BE2C (cell line): ENCODE data around the gene OS9.

Source experiments
- DNase-seq: peaks from one replicate; pipeline ENCODE4 v3.0.0-alpha.2; 2020
- H3K27me3 ChIP-seq: fragments of 250-450 bp; sonication (Bioruptor Pico); 2 replicates; pipeline ENCODE4 v1.5.1; 2020; ENCODE audit warnings: mild to moderate bottlenecking
- H3K36me3 ChIP-seq: fragments of 250-450 bp; sonication (Bioruptor Pico); 2 replicates; pipeline ENCODE4 v1.5.1; 2020; ENCODE audit warnings: mild to moderate bottlenecking
- H3K4me1 ChIP-seq: fragments of 250-450 bp; sonication (Bioruptor Pico); 2 replicates; pipeline ENCODE4 v1.5.1; 2020
- H3K4me3 ChIP-seq: 2 replicates; pipeline ENCODE4 v1.5.1; 2011; ENCODE audit warnings: low read depth, low read length
- H3K9me3 ChIP-seq: fragments of 250-450 bp; sonication (Bioruptor Pico); 2 replicates; pipeline ENCODE4 v1.5.1; 2020
- TF ChIP-seq, protein P1 (sequence below): IDR thresholded peaks from 2 replicates; pipeline ENCODE4 v1.5.1; 2012; ENCODE audit warnings: mild to moderate bottlenecking, low read depth, low read length

OS9 gene

DNA sequence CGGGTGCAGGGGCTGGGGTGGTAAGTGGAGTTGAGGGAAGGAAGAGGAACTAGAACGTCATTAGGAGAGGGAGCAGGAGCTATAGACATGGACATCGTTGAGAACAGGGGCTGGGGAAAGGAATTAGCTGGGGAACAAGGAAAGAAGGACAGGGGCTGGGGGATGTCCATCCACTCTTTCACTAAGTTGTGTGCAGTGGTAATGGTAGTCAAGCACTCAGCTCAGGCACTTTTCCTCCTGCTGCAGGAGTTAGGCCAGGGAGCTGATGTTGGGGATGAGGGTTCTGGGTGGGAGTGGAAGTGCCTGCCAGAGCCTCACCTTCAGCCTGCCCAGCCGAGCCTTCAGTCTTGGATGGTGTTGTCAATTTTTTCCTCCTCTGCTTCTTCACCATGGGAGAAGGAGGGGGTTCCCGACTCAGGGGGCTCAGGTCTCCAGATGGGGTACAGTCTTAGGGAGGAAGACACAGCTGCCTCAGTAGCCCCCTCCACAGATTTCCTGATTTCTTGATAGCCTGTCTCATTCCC is 35.5 kb downstream of the OS9 start:
- Histone ChIP-seq H3K36me3 (no peaks in the 10 kb centered on the region), H3K27me3 (no peaks in the 10 kb centered on the region; the same call in 1 of the 2 replicates)
- TF ChIP-seq, protein P1, sequence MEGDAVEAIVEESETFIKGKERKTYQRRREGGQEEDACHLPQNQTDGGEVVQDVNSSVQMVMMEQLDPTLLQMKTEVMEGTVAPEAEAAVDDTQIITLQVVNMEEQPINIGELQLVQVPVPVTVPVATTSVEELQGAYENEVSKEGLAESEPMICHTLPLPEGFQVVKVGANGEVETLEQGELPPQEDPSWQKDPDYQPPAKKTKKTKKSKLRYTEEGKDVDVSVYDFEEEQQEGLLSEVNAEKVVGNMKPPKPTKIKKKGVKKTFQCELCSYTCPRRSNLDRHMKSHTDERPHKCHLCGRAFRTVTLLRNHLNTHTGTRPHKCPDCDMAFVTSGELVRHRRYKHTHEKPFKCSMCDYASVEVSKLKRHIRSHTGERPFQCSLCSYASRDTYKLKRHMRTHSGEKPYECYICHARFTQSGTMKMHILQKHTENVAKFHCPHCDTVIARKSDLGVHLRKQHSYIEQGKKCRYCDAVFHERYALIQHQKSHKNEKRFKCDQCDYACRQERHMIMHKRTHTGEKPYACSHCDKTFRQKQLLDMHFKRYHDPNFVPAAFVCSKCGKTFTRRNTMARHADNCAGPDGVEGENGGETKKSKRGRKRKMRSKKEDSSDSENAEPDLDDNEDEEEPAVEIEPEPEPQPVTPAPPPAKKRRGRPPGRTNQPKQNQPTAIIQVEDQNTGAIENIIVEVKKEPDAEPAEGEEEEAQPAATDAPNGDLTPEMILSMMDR, result no peak

GRCh38 chr12:57730336-57731067 is 36.6 kb downstream of the OS9 start:
- TF ChIP-seq, protein P1, result no peak
- no peaks in the 10 kb centered on the region for H3K9me3 ChIP-seq
- H3K4me1 ChIP-seq, result peaks cover 2% of the 10 kb centered on the region; the same call in 1 of the 2 replicates
- no peak overlapping the region for H3K4me3 ChIP-seq
- no peak for DNase-seq
- no peaks in the 10 kb centered on the region for H3K36me3 ChIP-seq
- H3K27me3 ChIP-seq, result peaks cover 10% of the 10 kb centered on the region

More for the DNA sequence above, 35.5 kb downstream of the OS9 start:
- Histone ChIP-seq H3K9me3 (no peaks in the 10 kb centered on the region), H3K4me1 (peaks cover 2% of the 10 kb centered on the region; the same call in 1 of the 2 replicates), H3K4me3 (no peak overlapping the region)
- DNase-seq, result no peak

GRCh38 chr12:57731411-57732080 is 37.6 kb downstream of the OS9 start:
- Histone ChIP-seq H3K36me3 (no peaks in the 10 kb centered on the region), H3K27me3 (peaks cover 20% of the 10 kb centered on the region)

DNA sequence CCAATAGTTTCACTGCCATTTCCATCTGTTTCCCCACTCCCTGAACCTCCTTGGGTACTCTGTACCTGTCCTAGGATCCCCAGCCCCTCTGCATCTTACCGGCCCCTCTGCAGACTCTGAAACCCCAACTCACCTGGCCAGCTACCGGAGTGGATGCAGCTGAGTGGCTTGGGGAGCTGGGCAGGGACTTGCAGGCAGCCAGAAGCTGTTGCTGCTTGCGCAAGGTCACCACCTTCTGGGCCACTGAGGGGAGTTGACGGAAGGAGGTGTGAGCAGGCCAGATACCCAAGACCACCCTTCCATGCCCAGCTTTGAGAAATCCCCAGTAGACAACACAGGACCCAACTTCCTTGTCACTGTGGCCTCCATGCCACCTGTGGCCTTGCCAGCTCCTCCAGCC is 38.3 kb downstream of the OS9 start:
- Histone ChIP-seq H3K4me1 (no peaks in the 10 kb centered on the region; the same call in 1 of the 2 replicates), H3K36me3 (no peaks in the 10 kb centered on the region), H3K27me3 (peaks cover 27% of the 10 kb centered on the region), H3K4me3 (no peak overlapping the region), H3K9me3 (no peaks in the 10 kb centered on the region)
- DNase-seq, result peak; percentile 2
- TF ChIP-seq, protein P1, result no peak

More at GRCh38 chr12:57731411-57732080, 37.6 kb downstream of the OS9 start:
- Histone ChIP-seq H3K4me3 (no peak overlapping the region), H3K9me3 (no peaks in the 10 kb centered on the region), H3K4me1 (no peaks in the 10 kb centered on the region; the same call in 1 of the 2 replicates)
- TF ChIP-seq, protein P1, result no peak
- peak; percentile 2 for DNase-seq

- DNase-seq, result peak; percentile 1
- H3K9me3 ChIP-seq, result no peaks in the 10 kb centered on the region
- no peak overlapping the region for H3K4me3 ChIP-seq
- TF ChIP-seq, protein P1, result no peak
- H3K36me3 ChIP-seq, result no peaks in the 10 kb centered on the region
- no peaks in the 10 kb centered on the region; the same call in 1 of the 2 replicates for H3K4me1 ChIP-seq
- H3K27me3 ChIP-seq, result peaks cover 34% of the 10 kb centered on the region
Measured at GRCh38 chr12:57732726-57733593, 39.0 kb downstream of the OS9 start.
